Heart right ventricle (tissue), 16 donors: Measurements from ENCODE around the gene PPP1R15B. TPM values are rescaled to one million over a fixed set of nuclear protein-coding genes. Genes with fewer than 3 reads are reported as not detected.

Source experiments
- ATAC-seq, 8 donors: fragments of 200-7000 bp; cut with Tn5 transposase; one replicate each; pipeline ENCODE4 v1.9.1; 2020; ENCODE audit warnings: mild to moderate bottlenecking in 8 of 8, moderate library complexity in 8 of 8, moderate number of reproducible peaks in 1 of 8
- DNase-seq, 2 donors: peaks; one replicate each; pipeline ENCODE4 v3.0.0-alpha.2; 2020
- H3K27ac ChIP-seq, 10 donors: fragments of 200-600 bp; sonication (generic) in 2 of 10; one replicate each; pipeline versions ENCODE4 v1.5.0 to v1.8.0; 2020 to 2022; ENCODE audit warnings: mild to moderate bottlenecking in 3 of 10
- H3K27me3 ChIP-seq, 7 donors: fragments of 200-600 bp; one replicate each; pipeline ENCODE4 v1.8.0; 2021 to 2022; ENCODE audit warnings: mild to moderate bottlenecking in 2 of 7
- H3K36me3 ChIP-seq, 9 donors: fragments of 200-600 bp; sonication (generic) in 1 of 9; one replicate each; pipeline versions ENCODE4 v1.5.0 to v1.8.0; 2020 to 2022; ENCODE audit warnings: mild to moderate bottlenecking in 2 of 9
- H3K4me1 ChIP-seq, 9 donors: fragments of 200-600 bp; sonication (generic) in 1 of 9; one replicate each; pipeline versions ENCODE4 v1.5.0 to v1.8.0; 2020 to 2022; ENCODE audit warnings: mild to moderate bottlenecking in 4 of 9
- H3K4me3 ChIP-seq, 10 donors: fragments of 200-600 bp; sonication (generic) in 2 of 10; one replicate each; pipeline versions ENCODE4 v1.5.0 to v1.8.0; 2020 to 2022; ENCODE audit warnings: mild to moderate bottlenecking in 7 of 10, moderate library complexity in 2 of 10
- H3K9me3 ChIP-seq, 11 donors: fragments of 200-600 bp in 10 of 11; sonication (generic) in 2 of 11; one replicate each; pipeline versions ENCODE4 v1.5.0 to v1.8.0; 2013 to 2022; ENCODE audit warnings: mild to moderate bottlenecking in 2 of 11, control low read depth in 1 of 11, moderate library complexity in 1 of 11
- CTCF ChIP-seq, 9 donors: fragments of 200-600 bp; sonication (generic) in 2 of 9; IDR thresholded peaks; one replicate each; pipeline versions ENCODE4 v1.5.0 to v1.8.0; 2021 to 2022; ENCODE audit warnings: antibody characterized with exemption in 9 of 9, mild to moderate bottlenecking in 5 of 9, moderate library complexity in 1 of 9
- WGBS, 2 donors: extraction: QIAGEN DNeasy Blood & Tissue Kit; methylation state at CpG; one replicate each; pipeline ENCODE4 v1.1.7; 2013; ENCODE audit warnings: inconsistent platforms in 1 of 2; 5-methylcytosine and 5-hydroxymethylcytosine counted together
- intact Hi-C, 10 donors: fragments of 100-400 bp; cut with DNase I; formaldehyde crosslinking; loops; one replicate each; pipeline versions ENCODE4 v1.11.1 to v1.14.2; 2022
- polyA plus RNA-seq, 2 donors: library from polyadenylated mRNA; stranded (reverse); fragments of 200-250 nt; gene quantifications; one replicate each; pipeline ENCODE4 v1.2.3, GENCODE V29; 2013
- total RNA-seq, 10 donors: library from RNA; stranded (reverse); fragmentation: NEBNext Ultra II Directional in 3 of 10; extraction: Animal tissue kit (Norgen Biotek cat#: 25700) in 3 of 10; gene quantifications; one replicate each; pipeline versions ENCODE4 v1.2.1 to v1.2.4, GENCODE V29; 2021 to 2023
- donor health status: Arrhythmogenic right ventricular cardiomyopathy.
- donor health status: ischemic (EF 13 %, LVEDD 7.1; RV severe dilation, severe dysfunction).
- donor health status: healthy with polysubstance abuse.
- donor health status: DM: no; HTN: yes; CAD: no.
- donor health status: DM: no; HTN: no; CAD: no.
- donor health status: ischemic (EF 25% LVEDD 6.9; RV normal size, moderate dysfunction).
- donor health status: ischemic (EF 25% LVEDD 5.7; RV mildly dilated, moderate dysfunction).
- donor health status: healthy.
- donor health status: DM: yes; HTN: yes; CAD: no.
- donor health status: Ischemic cardiomyopathy.
- donor health status: ischemic (EF 35%, LVEDD 5.7; RV mildly dilated, moderate dysfunction).
- donor health status: nonischemic (EF 11% LVEDD 7.7; RV severe dilation, severe dysfunction).
- donor health status: DM: yes; HTN: yes; CAD: no.
- donor health status: PGD.
- donor health status: ischemic (EF 29% LVEDD 5.4; RV normal size, mild dysfunction).
- donor health status: nonischemic (EF 23%, LVEDD 6.1; RV moderate dilation, normal function).

PPP1R15B gene
- total and polyA plus RNA-seq, 12 donors, result 8.4 to 47.3 (median 21.5) TPM

DNA sequence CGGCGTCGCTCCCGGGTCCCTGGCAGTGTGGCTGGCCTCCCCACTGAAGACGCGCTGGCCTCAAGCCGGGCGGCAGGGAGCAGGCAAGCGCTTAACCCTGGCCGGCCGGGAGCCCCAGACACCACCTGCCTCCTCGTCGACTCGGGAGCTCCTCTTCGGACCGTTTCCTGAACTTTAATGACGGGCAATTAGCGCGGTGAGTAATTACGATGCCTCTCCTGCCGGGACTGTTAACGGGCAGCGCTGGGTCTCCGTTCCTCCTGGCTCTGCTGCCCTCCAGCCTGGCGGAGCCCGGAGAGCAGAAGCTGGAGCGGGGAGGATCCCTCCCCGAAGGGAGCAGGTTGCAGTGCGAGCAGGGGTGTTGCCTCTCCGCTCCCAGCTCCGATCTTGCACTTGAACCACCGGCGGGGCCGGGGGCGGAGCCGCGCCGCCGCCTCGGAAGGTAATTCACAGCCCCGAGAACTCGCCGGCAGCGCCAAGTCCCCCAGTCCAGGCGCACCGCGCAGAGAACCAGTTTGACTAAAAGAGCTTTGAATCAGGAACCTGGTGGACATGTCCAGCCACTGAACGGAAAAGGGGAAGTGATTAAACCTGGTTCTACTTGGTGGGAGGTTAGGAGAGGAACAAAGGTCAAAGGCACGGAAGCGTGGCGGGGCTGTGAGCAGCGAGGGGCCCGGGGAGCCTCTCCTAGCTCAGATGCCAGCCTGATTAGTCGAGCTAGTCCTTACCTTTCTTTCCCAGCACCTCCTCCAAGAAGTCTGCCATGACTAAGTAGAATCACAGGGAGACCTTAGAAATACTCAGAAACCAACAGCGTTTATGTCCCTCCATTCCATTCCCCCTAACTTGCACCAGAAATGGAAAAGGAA, 33.6 kb downstream of the PPP1R15B start:
- TF ChIP-seq CTCF (IDR thresholded peaks at IDR 0.05), result no peak
- H3K4me3 ChIP-seq, result peak overlapping the region; percentile 27 to 77 (median 50)
- H3K4me1 ChIP-seq, result peaks cover 0 to 22% (median 13%) of the 10 kb centered on the region in 9 donors
- DNase-seq (peak in 1 of 2 donors; percentile 21), ATAC-seq (peak; percentile 46 to 80 (median 64))
- H3K36me3 ChIP-seq, result no peaks in the 10 kb centered on the region
- peaks cover 0 to 78% (median 41%) of the 10 kb centered on the region in 7 donors for H3K27me3 ChIP-seq
- intact Hi-C loops, result loop anchor here in 1 of 10 donors (5.0 kb wide), 1 partner anchor 216 kb away; no protein-coding TSS in a partner anchor
- H3K27ac ChIP-seq, result no peak overlapping the region
- H3K9me3 ChIP-seq, result no peaks in the 10 kb centered on the region
- 2 to 3% methylated on average over 55 of the region's 55 CpGs for WGBS, 2 donors

GRCh38 chr1:204376919-204377799, 34.5 kb downstream of the PPP1R15B start:
- Histone ChIP-seq H3K4me1 (peaks cover 0 to 22% (median 13%) of the 10 kb centered on the region in 9 donors), H3K36me3 (no peaks in the 10 kb centered on the region), H3K9me3 (no peaks in the 10 kb centered on the region), H3K27ac (no peak overlapping the region), H3K4me3 (peak overlapping the region in 9 of 10 donors; percentile 27 to 77 (median 51)), H3K27me3 (peaks cover 0 to 78% (median 41%) of the 10 kb centered on the region in 7 donors)
- peak in 4 of 8 donors; percentile 24 to 38 (median 31) for ATAC-seq
- no peak for TF ChIP-seq CTCF (IDR thresholded peaks at IDR 0.05)
- no peak for DNase-seq
- 62 to 66% methylated on average over 28 of the region's 28 CpGs for WGBS, 2 donors
- intact Hi-C loops, result loop anchor here in 1 of 10 donors (5.0 kb wide), 1 partner anchor 215 kb away; no protein-coding TSS in a partner anchor

DNA sequence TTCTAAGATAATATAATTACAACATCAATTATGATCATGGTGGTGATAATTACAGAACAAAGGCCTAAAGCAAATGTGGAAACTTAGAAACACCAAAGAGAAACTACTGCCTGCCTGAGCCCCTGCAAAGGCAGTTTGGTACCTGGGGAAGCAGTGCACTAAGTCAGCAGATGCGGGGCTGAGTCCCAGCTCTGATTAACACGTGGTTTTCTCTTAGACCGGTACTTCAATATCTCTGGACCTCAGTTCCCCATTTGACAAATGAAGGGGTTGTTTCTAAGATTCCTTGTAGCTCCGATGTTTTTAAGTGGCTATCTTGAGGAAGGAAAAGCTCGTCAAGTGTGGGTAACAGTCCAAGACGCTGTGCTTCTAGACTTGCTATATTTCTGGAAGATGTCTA, 35.2 kb downstream of the PPP1R15B start:
- no peak for TF ChIP-seq CTCF (IDR thresholded peaks at IDR 0.05)
- H3K36me3 ChIP-seq, result no peaks in the 10 kb centered on the region
- intact Hi-C loops, result loop anchor here in 1 of 10 donors (5.0 kb wide), 1 partner anchor 214 kb away; no protein-coding TSS in a partner anchor
- no peaks in the 10 kb centered on the region for H3K9me3 ChIP-seq
- ATAC-seq (no peak), DNase-seq (no peak)
- H3K27ac ChIP-seq, result no peak overlapping the region
- peaks cover 0 to 22% (median 13%) of the 10 kb centered on the region in 9 donors for H3K4me1 ChIP-seq
- WGBS, 2 donors, result 78 to 79% methylated on average over 6 of the region's 6 CpGs
- H3K4me3 ChIP-seq, result no peak overlapping the region
- H3K27me3 ChIP-seq, result peaks cover 0 to 78% (median 41%) of the 10 kb centered on the region in 7 donors

DNA sequence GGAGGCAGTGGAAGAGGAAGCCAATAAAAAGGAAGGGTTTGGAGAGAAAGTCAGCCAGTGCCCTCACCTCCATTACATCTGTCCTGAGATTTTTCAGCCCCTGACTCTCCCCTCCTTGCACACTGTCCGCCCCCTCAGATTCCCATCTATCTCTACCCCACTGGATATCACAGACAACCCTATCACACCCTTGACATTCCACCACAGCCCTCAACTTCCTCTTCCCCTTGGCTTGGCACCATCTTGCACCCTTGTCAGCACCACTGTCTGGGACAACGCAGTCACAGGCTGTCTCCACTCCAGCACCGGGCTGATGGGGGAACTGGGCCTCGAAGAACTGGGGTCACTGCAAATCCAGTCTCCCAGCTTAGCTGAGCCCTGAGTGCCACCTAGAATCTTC, 37.7 kb downstream of the PPP1R15B start:
- DNase-seq (no peak), ATAC-seq (no peak)
- Histone ChIP-seq H3K27ac (no peak overlapping the region), H3K36me3 (no peaks in the 10 kb centered on the region), H3K4me3 (no peak overlapping the region), H3K4me1 (peaks cover 0 to 21% (median 13%) of the 10 kb centered on the region in 9 donors), H3K9me3 (no peaks in the 10 kb centered on the region), H3K27me3 (peaks cover 0 to 54% (median 34%) of the 10 kb centered on the region in 7 donors)
- WGBS, 2 donors, result 48 to 49% methylated on average over 4 of the region's 4 CpGs
- TF ChIP-seq CTCF (IDR thresholded peaks at IDR 0.05), result no peak
- intact Hi-C loops, result no loop called here
